HG02798 (cell line): ENCODE results near the gene NOXA1.

Experiments
- ATAC-seq: cut with Tn5 transposase; IDR thresholded peaks from one replicate; pipeline ENCODE4 v1.9.1; 2021; ENCODE audit warnings: mild to moderate bottlenecking; ENCODE audit not compliant: unreplicated experiment, poor library complexity

Gene NOXA1

GRCh38 chr9:137387114-137387890 is 35.9 kb upstream of the NOXA1 start:
- ATAC-seq = no peak

GRCh38 chr9:137387891-137388560 is 35.2 kb upstream of the NOXA1 start:
- no peak for ATAC-seq

GRCh38 chr9:137388589-137389427 is 34.4 kb upstream of the NOXA1 start:
- ATAC-seq = no peak

- no peak for ATAC-seq
These were observed 33.8 kb upstream of the NOXA1 start for GRCh38 chr9:137389428-137389746.

GRCh38 chr9:137390553-137391410 is 32.4 kb upstream of the NOXA1 start:
- ATAC-seq = no peak

GRCh38 chr9:137391411-137391754 is 31.8 kb upstream of the NOXA1 start:
- ATAC-seq = no peak

- no peak for ATAC-seq
These were observed 30.8 kb upstream of the NOXA1 start for GRCh38 chr9:137392232-137393007.

GRCh38 chr9:137393176-137394150 is 29.7 kb upstream of the NOXA1 start:
- ATAC-seq = no peak

GRCh38 chr9:137394866-137395665 is 28.1 kb upstream of the NOXA1 start:
- ATAC-seq = no peak

GRCh38 chr9:137395666-137396010 is 27.6 kb upstream of the NOXA1 start:
- ATAC-seq = no peak

GRCh38 chr9:137396227-137396626 is 27.0 kb upstream of the NOXA1 start:
- no peak for ATAC-seq

GRCh38 chr9:137396634-137397367 is 26.4 kb upstream of the NOXA1 start:
- no peak for ATAC-seq

- ATAC-seq = no peak
These were observed 25.3 kb upstream of the NOXA1 start for GRCh38 chr9:137397675-137398423.

- ATAC-seq = no peak
These were observed 24.4 kb upstream of the NOXA1 start for GRCh38 chr9:137398561-137399468.

- no peak for ATAC-seq
These were observed 20.4 kb upstream of the NOXA1 start for GRCh38 chr9:137402746-137403145.
